Measurements from ENCODE around the gene SEMA4F. TPM values are rescaled to one million over a fixed set of nuclear protein-coding genes. Genes with fewer than 3 reads are reported as not detected.
"Not testable (repeated sequence)": the region's sequence is repeated elsewhere in the genome, so short reads cannot be mapped to it uniquely, and the experiment has no call there.

The SEMA4F gene
- total and polyA plus RNA-seq, 2 donors from 2014 or later: 5.2 to 10.8 TPM

- intact Hi-C loops (cut with DNase I): no loop called here
- TF ChIP-seq CTCF (IDR thresholded peaks at IDR 0.05; ENCODE audit: borderline replicate concordance, extremely low read depth, insufficient read depth): no peak
- H3K27me3 ChIP-seq (ENCODE audit: control insufficient read depth, insufficient read depth, low read length): no peaks in the 10 kb centered on the region
- no peak for FAIRE-seq
- H3K36me3 ChIP-seq (ENCODE audit: control insufficient read depth in 2 of 3, insufficient read depth in 3 of 3, low read length in 3 of 3): no peaks in the 10 kb centered on the region
- no peaks in the 10 kb centered on the region for H3K9me3 ChIP-seq (ENCODE audit: control insufficient read depth in 2 of 3, insufficient read depth in 1 of 3, low read length in 3 of 3)
- no peak for DNase-seq
- no peak overlapping the region for H3K4me3 ChIP-seq (ENCODE audit: low read length in 3 of 3)
- H3K27ac ChIP-seq (ENCODE audit: low read depth in 2 of 2, low read length in 2 of 2): no peak overlapping the region
- H3K9ac ChIP-seq (ENCODE audit: low read length in 3 of 3): no peak overlapping the region
- H3K4me1 ChIP-seq (ENCODE audit: control insufficient read depth in 2 of 3, insufficient read depth in 2 of 3, low read depth in 1 of 3, low read length in 3 of 3): no peaks in the 10 kb centered on the region
Observed at GRCh38 chr2:74625658-74626425, 28.2 kb upstream of the SEMA4F start.

- Histone ChIP-seq H3K36me3 (ENCODE audit: control insufficient read depth in 2 of 3, insufficient read depth in 3 of 3, low read length in 3 of 3) (no peaks in the 10 kb centered on the region), H3K9ac (ENCODE audit: low read length in 3 of 3) (no peak overlapping the region), H3K27me3 (ENCODE audit: control insufficient read depth, insufficient read depth, low read length) (no peaks in the 10 kb centered on the region), H3K4me1 (ENCODE audit: control insufficient read depth in 2 of 3, insufficient read depth in 2 of 3, low read depth in 1 of 3, low read length in 3 of 3) (peaks cover 0 to 3% (median 0%) of the 10 kb centered on the region in 3 donors), H3K27ac (ENCODE audit: low read depth in 2 of 2, low read length in 2 of 2) (no peak overlapping the region), H3K4me3 (ENCODE audit: low read length in 3 of 3) (no peak overlapping the region), H3K9me3 (ENCODE audit: control insufficient read depth in 2 of 3, insufficient read depth in 1 of 3, low read length in 3 of 3) (no peaks in the 10 kb centered on the region)
- no peak for TF ChIP-seq CTCF (IDR thresholded peaks at IDR 0.05; ENCODE audit: borderline replicate concordance, extremely low read depth, insufficient read depth)
- intact Hi-C loops (cut with DNase I): no loop called here
- no peak for DNase-seq
- no peak for FAIRE-seq
Observed at GRCh38 chr2:74628538-74629105, 25.4 kb upstream of the SEMA4F start.

GRCh38 chr2:74630454-74630853 is 23.6 kb upstream of the SEMA4F start:
- H3K9me3 ChIP-seq (ENCODE audit: control insufficient read depth in 2 of 3, insufficient read depth in 1 of 3, low read length in 3 of 3); H3K27ac ChIP-seq (ENCODE audit: low read depth in 2 of 2, low read length in 2 of 2); H3K36me3 ChIP-seq (ENCODE audit: control insufficient read depth in 2 of 3, insufficient read depth in 3 of 3, low read length in 3 of 3); H3K4me3 ChIP-seq (ENCODE audit: low read length in 3 of 3); FAIRE-seq; intact Hi-C loops (cut with DNase I); DNase-seq; H3K27me3 ChIP-seq (ENCODE audit: control insufficient read depth, insufficient read depth, low read length); H3K4me1 ChIP-seq (ENCODE audit: control insufficient read depth in 2 of 3, insufficient read depth in 2 of 3, low read depth in 1 of 3, low read length in 3 of 3); H3K9ac ChIP-seq (ENCODE audit: low read length in 3 of 3): not testable (repeated sequence)

GRCh38 chr2:74632209-74632938 is 21.7 kb upstream of the SEMA4F start:
- Histone ChIP-seq H3K4me1 (ENCODE audit: control insufficient read depth in 2 of 3, insufficient read depth in 2 of 3, low read depth in 1 of 3, low read length in 3 of 3) (peaks cover 0 to 3% (median 0%) of the 10 kb centered on the region in 3 donors), H3K27me3 (ENCODE audit: control insufficient read depth, insufficient read depth, low read length) (no peaks in the 10 kb centered on the region), H3K36me3 (ENCODE audit: control insufficient read depth in 2 of 3, insufficient read depth in 3 of 3, low read length in 3 of 3) (no peaks in the 10 kb centered on the region), H3K27ac (ENCODE audit: low read depth in 2 of 2, low read length in 2 of 2) (no peak overlapping the region), H3K4me3 (ENCODE audit: low read length in 3 of 3) (no peak overlapping the region), H3K9me3 (ENCODE audit: control insufficient read depth in 2 of 3, insufficient read depth in 1 of 3, low read length in 3 of 3) (no peaks in the 10 kb centered on the region), H3K9ac (ENCODE audit: low read length in 3 of 3) (no peak overlapping the region)
- TF ChIP-seq CTCF (IDR thresholded peaks at IDR 0.05; ENCODE audit: borderline replicate concordance, extremely low read depth, insufficient read depth): no peak
- no peak for DNase-seq
- intact Hi-C loops (cut with DNase I): no loop called here
- no peak for FAIRE-seq

All from kidney (tissue), 14 donors.